Amygdala (tissue), 56 donors: ENCODE measurements around the gene CTSO.

ENCODE experiments used
- DNase-seq, 56 donors: peaks; one replicate each; lab custom pipeline; 2025; lab: John Stamatoyannopoulos, UW

The CTSO gene, protein sequence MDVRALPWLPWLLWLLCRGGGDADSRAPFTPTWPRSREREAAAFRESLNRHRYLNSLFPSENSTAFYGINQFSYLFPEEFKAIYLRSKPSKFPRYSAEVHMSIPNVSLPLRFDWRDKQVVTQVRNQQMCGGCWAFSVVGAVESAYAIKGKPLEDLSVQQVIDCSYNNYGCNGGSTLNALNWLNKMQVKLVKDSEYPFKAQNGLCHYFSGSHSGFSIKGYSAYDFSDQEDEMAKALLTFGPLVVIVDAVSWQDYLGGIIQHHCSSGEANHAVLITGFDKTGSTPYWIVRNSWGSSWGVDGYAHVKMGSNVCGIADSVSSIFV

DNA sequence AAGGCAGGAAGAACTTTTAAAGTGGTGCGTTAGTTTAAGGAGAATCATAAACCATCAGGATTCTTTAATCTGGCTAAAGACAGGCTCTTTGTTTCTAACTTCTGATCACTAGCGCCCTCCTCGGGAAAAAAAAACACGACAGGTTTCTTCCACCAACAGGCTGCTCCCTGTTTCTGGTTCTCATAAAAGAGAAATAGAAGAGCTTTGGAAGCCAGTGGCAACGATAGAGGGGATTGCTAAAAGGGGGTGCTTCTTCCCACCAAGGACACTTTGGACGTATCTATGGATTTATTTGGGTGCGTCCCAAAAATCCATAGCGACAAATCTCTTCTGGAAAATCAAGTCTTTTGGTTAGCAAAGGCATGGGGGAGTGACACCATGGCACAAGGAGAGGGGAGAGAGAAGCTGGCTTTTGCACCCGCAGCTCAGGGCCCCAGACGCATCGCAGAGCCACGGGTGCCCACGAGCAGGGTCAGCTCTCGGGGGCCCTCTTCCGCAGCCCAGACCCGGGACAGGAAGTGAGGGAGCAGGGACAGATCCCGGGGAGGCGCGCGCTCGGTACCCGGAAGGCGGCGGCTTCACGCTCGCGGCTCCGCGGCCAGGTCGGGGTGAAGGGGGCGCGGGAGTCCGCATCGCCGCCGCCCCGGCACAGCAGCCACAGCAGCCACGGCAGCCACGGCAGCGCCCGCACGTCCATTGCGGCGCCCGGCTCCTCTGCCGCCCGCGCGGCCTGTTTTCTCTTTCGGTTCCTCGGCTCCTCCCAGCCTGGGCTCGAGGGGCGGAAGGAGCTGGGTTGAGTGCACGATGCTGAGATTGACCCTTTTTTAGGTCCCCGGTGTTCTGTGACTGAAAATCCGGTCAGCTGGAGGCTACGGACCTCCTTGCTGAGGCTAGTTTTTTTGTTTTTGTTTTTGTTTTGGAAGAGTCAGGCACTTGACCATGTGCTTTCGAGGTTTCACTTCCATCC is at the start of gene CTSO:
CTSO (minus strand) TSS at position 716 of the 967 bp plus-strand sequence; CDS start at position 697, 19 bp downstream.
- DNase-seq, result peak; percentile 28 to 86 (median 68)

DNA sequence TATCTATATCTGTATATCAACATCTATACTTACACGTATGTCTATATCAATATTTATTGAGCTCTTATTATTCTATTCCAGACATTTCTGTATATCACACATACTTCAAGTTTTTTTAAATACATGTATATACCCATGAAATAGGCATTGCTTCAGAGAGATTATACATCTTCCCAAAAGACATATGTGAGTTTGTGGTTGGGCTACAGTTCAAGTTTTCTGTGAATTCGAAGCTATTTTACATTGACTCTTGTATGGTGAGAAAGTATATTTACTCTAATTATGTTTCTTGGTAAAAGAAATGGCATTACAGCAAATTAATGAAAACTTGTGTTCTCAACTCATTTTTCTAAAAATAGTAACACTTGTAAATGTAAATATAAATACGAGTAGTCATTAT is 46.8 kb upstream of the CTSO start:
- no peak for DNase-seq

DNA sequence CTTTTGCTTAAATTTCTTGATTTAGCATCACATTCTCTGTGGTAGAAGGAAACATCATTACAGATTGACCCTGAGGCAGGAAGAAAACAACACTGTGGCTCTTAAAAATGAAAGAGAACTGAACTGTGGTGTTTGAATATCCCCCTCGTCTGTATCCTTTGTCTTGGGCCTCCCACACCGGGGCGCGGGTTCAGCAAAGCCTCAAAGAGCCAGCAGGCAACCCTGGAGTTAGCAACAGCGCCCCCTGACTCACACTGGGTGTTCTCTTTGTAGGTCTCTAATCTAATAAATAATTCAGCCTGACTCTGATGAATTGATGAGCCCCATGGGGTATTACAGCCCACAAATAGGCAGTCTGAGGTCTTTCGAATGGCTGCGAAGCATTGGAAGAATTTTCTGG is 46.1 kb upstream of the CTSO start:
- peak in 21 of 56 donors; percentile 1 to 43 (median 10) for DNase-seq

DNA sequence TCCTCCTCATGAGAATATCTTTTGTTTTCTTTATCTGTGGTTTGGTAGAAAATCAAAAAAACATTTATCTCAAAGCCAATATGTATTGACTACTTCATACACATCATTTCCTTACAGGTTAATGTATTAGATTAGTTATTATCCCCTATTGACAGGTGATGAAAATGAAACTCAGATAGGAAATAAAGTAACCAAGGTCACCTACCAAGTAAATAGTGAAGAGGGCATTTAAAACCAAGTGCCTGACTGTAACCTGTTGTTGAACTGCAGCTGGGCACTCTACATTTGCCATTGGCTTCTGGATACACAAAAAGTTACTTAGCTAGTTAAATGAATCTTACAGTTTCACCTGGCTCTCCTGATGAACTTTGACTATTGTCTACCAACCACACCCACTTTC is 41.4 kb upstream of the CTSO start:
- DNase-seq, result no peak

DNA sequence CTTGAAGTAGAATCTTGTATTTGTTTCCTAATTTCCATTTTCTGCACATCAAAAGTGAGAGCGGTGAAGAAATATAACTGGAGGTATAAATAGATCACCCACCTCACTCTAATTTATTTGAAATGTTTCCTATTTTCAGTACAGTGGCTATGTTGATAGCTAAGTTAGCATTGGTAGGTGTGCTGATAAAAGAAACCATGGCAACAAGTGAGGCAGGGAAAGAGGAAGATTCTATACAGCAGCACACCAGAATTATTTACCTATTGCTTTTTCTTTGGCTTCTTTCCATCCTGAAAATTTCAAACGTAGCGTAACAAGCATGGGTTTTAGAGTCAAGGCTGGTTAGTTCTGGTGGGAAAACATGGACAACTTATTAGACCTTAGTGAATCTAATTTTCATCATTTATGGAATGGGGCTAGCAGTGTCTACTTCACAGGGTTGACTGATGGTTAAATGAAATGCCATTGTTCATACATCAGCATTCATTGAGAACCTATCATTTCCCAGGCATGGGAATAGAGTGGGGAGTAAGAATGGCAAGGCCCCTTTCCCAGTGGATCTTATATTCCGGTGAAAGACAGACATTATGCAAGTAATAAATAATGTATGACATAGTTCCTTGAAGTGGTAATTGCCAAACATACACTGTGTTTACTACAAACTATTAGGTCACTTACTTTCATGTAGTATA is 30.6 kb upstream of the CTSO start:
- no peak for DNase-seq

DNA sequence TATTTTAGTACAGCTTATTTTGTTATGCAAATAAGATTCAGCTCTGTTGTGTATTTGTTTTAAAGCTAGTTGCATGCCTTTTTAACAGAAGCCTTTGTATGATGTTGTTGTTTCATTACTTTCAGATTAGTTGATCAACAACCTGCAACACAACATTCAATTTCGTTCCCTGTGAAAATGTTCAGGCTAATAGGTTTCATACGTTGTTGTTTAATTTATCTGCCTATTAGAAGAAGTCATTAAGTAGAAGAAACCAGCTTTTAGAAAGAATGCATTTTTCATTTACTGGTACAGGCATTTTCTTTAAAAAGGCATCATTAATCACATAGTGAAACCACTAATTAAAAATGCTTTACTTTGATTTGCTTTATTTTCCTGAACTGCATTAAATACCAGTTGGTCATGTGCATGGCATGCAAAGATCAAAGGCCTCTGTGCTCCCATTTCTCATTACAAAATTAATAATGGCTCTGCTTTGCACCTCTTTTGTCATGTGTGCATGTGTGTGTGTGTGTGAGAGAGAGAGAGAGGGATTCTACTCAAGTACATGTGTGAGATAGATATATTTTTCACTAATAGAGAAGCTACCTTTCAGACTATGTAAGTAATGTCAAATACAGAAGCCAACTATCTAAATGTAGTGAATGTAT is 29.2 kb upstream of the CTSO start:
- DNase-seq, result no peak

DNA sequence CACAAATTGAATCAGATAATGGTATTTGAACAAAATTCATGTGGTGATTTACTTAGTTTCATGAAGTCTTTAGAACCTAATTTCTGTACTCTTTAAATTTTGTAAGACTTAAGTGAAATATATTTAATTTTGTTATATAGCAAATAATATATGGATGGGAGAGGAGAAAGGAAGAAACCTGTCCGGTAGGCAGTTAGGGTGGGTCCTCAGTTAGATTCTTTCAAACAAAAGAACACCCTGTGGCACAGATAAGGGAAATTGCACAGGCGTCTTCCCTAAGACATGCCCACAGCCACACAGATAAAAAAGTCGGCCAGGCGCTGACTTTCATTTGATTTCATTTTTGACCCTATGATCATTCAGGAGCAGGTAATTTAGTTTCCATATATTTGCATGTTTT is 25.1 kb upstream of the CTSO start:
- no peak for DNase-seq

DNA sequence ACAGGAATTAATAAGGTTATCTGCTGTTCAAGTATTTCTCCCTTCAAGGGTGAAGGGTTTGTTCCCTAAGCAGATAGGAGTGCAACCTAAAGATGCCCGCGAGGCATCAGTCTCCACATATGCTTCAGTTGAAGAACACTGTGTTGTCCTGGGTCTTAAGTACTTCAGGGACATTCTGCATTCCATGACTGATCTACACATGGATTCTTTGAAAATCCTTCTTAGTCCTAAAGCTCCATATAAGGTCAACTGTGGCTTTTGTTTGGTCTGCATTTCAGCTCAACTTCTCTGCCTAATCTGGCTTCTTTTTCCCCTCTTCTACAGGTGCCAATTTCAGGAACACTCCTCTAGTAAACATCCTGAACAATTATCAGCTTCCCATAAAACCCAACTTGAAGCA is 21.8 kb upstream of the CTSO start:
- no peak for DNase-seq

DNA sequence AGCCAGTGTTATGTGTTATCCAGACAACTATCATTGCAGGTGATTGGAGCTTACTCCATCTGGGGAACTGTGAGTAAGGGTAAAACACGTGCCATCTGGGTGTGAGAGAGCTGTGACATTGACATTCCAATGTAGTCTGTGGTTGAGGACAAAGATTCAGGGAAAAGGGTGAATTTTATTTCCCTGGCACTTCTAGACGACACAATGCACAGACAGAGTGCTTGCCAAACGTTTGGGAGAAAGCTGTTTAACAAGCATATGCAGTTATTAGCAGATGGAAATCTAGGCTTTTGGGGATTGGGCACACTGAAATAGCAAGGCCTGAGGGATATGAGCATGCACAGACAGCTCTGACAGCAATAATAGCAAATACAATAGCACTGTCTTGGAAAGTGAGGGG is 21.3 kb upstream of the CTSO start:
- no peak for DNase-seq

DNA sequence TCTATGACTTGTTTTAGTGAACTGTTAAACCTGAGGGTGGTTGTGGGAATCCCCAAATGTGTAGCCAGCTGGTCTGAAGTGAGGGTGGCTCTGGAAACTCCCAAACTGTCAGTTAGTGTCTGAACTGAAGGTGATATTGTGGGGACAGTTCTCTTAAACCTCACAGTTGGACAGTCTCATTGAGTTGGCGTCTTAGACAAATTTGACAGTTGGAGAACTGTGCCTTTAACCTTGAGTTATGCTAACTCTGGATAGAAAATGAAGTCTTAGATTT is 20.7 kb upstream of the CTSO start:
- no peak for DNase-seq

DNA sequence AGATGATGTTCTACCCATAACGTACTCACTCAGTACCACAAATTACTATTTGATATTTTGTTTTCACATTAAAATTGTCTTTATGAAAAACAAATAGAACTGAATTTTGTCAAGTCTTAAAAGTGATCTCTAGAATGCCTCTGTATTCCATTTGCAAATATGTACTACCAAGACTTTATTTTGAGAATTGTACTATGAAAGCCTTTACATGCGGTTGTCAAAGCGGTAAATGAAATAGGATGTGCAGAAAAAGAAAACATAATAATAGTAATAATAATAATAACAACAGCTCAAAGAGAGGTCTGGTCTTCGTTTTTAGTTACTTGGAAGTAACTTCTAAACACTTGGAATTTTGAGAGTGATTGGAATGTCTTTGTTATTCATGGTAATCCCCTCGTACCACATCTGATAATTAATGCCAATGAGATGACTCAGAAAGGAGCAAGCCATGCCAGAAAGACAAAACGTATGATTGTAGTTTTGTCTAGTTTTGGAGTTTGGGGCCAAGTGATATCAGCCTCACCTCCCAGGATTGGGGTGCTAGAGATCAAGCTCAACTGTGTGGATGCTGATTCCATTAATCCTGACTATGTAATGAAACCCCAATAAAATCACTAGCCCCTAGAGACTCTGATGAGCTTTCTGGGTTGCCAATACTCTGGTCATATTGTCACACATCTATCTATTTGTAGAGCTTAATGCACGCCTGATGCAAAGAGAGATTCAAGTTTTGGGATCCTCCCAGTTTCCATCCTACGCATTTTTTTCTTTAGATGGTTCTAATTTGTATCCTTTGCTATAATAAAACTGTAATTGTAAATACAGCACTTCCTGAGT is 20.2 kb upstream of the CTSO start:
- DNase-seq, result no peak

DNA sequence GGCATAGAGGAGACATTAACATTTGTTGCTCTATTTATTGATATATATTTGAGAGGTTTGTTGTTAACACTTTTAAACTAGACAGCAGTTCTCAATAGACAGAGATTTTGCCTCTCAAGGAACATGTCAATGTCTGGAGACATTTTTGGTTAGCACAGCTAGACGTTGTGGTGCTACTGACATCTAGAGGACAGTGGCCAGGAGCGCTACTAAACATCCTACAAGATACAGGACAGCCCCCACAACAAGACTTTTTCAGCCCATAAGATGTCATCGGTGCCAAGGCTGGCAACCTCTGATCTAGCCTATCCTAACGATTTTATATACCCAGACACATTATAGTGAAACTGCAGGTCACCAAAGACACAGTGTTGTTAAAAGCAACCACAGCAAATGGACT is 18.4 kb upstream of the CTSO start:
- peak in 6 of 56 donors; percentile 0 to 34 (median 19) for DNase-seq

DNA sequence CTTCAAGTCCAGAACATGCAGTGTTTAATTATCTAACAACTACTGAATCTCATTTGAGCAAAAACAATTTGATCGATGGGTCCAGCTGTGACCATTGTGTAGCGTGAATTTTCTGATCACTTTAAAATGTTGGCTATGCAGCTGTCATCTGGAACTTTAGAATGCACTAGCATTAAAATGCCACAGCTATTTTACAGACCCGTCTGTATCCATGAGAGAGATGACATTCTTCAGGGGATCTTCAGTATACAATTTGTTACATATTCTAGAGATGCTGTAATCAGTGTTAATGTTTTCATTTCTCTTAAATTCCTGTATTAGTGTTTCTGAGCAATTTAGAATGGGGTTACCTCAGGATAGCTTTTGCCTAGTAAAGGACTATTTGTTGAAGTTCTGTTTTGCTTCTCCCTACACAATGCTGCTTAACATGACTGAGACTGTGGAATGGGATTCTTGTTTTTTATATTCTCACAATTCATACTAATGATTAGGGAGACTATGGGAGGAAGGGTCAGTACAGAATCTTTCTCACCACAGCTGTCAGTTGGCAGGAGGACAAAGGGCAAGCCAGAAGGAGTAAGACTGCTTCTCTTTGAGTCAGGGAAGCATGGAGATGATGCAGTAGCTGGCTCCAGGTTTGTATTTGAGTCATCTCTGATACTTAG is 13.2 kb upstream of the CTSO start:
- DNase-seq, result peak in 2 of 56 donors; percentile 5 to 26

DNA sequence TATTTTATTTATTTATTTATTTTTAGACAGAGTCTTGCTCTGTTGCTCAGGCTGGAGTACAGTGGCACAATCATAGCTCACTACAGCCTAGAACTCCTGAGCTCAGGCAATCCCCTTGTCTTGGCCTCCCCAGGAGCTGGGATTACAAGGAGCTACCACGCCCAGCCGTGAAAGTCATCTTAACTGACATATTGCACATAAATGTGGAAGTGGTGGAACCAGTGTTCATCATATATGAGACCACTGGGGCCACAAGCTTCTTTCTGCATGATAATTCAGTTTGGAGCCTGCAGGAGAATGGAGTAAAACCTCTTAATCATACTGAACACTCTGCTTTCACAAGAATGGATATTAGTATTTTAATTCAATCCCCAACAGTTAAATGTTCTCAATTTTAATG is 12.5 kb upstream of the CTSO start:
- DNase-seq, result no peak

DNA sequence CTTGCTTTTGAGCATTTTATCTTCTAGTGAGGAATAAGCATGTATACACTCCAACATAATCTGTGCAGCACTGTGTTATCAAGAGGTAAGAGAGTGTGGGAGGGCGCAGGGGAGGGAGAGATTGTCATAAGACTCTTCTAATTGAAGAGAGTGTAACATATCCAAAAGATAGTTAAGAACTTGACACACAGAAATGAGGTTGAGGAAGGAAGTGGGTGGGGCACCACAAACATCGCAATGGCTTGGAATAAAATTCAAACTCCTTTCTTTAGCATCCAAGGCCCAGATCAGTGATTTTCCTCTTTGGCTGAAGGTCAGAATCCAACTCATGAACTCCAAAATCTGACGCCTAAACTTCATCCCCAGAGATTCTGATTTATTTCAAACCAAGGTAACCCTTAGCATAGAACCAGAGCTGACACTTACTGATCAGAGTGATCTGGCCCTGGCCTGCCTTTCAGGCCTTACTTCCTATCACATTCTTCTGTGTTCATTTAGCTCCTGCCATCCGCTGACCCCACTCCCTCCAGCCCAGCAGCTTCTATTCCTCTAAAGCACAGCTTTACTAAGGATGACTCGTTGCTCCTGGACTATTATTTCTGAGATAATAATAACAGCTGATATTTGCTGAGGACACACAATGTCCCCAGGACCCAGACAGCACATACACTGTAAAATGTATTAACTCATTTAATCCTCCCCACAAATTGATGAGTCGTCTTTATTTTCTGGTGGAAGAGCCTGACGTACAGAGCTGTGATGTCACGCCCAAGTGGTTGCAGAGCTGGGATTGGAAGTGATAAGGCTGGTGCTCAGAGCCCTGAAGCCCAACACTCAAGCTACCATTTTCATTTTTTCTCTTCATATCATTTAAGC is 10.6 kb upstream of the CTSO start:
- DNase-seq, result no peak

DNA sequence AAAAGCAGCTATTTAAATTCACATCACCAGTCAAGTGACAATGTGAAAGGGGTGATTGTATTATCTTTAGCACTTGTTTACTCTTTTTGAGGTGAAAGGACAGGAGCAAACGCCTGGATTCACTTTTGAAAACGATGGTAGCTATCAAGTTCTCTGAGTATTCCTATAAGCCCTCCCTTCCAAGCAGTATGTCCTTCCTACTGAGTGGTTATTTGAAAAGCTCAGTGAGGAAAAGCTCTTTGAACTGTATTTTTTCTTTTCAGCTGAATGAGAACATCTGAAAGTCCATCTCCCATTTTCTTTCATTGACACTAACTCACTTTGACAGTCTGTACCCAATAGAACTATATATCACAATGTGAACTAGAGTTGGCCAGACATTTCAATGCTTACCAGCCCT is 9.1 kb upstream of the CTSO start:
- DNase-seq, result no peak

DNA sequence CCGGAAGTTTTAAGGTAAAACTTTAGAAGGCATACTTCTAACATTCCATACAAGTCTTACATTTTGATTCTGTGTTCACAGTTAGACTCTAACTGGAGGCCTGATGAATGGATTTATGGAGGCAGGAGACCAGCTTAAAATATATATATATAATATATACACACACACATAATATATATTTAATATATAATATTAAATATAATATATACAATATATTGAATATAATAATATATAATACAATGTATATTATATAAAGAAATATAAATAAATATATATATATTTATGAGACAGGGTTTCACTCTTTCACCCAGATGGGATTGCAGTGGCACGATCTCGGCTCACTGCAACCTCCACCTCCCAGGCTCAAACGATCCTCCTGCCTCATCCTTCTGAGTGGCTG is 7.9 kb upstream of the CTSO start:
- no peak for DNase-seq

DNA sequence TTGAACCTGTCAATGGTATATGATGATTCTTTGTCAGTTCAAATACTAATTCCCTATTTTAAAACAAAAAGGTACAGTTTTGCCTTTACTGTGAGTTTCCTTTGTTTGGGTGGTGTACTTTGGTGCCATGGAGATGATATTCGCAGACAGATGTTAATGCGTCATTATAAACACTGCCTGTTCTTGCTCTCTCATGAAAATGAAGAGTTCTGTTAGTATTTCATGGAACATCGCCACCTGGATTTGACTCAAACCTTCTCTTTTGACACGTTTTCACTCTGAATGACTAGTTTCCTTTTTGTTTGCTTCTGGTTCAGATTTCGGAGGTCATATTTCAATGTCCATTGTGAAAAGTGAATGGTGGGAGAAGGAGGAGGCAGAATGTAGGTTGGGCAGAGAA is 6.9 kb upstream of the CTSO start:
- peak in 1 of 56 donors; percentile 7 for DNase-seq
